Measurements from ENCODE around the gene EIF4A3.

The EIF4A3 gene

GRCh38 chr17:80169107-80169506 is 22.2 kb upstream of the EIF4A3 start:
- DNase-seq: no peak
- no peak overlapping the region for H3K27ac ChIP-seq (ENCODE audit: low read length)

GRCh38 chr17:80168371-80168770 is 21.4 kb upstream of the EIF4A3 start:
- Histone ChIP-seq H3K4me1 (ENCODE audit: insufficient read depth, low read length) (no peaks in the 10 kb centered on the region), H3K4me2 (ENCODE audit: insufficient read depth, low read length) (no peak overlapping the region), H3K79me2 (ENCODE audit: insufficient read depth, low read length) (no peaks in the 10 kb centered on the region), H3K27me3 (ENCODE audit: insufficient read depth, low read length, poor library complexity) (no peaks in the 10 kb centered on the region), H4K20me1 (ENCODE audit: insufficient read depth, low read length) (no peaks in the 10 kb centered on the region), H3K27ac (ENCODE audit: low read length) (no peak overlapping the region), H3K9ac (ENCODE audit: low read depth, low read length) (no peak overlapping the region), H3K36me3 (ENCODE audit: insufficient read depth, low read length) (no peaks in the 10 kb centered on the region), H3K9me3 (ENCODE audit: insufficient read depth, low read length, severe bottlenecking) (no peaks in the 10 kb centered on the region), H3K4me3 (ENCODE audit: low read depth in 1 of 2, low read length in 2 of 2) (no peak overlapping the region), H2AFZ (ENCODE audit: low read depth, low read length) (no peak overlapping the region)
- ATAC-seq (ENCODE audit: insufficient read depth, low read depth) (no peak), DNase-seq (no peak)
- TF ChIP-seq EZH2 (IDR thresholded peaks at IDR 0.05; ENCODE audit: borderline replicate concordance, low read depth, low read length, severe bottlenecking) (no peak), CTCF (IDR thresholded peaks at IDR 0.05; ENCODE audit: borderline replicate concordance, extremely low read depth, low read length, poor library complexity, severe bottlenecking) (no peak)

More at GRCh38 chr17:80169107-80169506, 22.2 kb upstream of the EIF4A3 start:
- H3K9ac ChIP-seq (ENCODE audit: low read depth, low read length): no peak overlapping the region
- ATAC-seq (ENCODE audit: insufficient read depth, low read depth): no peak
- H3K4me2 ChIP-seq (ENCODE audit: insufficient read depth, low read length): no peak overlapping the region
- no peak for TF ChIP-seq CTCF (IDR thresholded peaks at IDR 0.05; ENCODE audit: borderline replicate concordance, extremely low read depth, low read length, poor library complexity, severe bottlenecking)
- no peaks in the 10 kb centered on the region for H3K36me3 ChIP-seq (ENCODE audit: insufficient read depth, low read length)
- no peaks in the 10 kb centered on the region for H3K79me2 ChIP-seq (ENCODE audit: insufficient read depth, low read length)
- H3K4me3 ChIP-seq (ENCODE audit: low read depth in 1 of 2, low read length in 2 of 2): no peak overlapping the region
- H3K4me1 ChIP-seq (ENCODE audit: insufficient read depth, low read length): no peaks in the 10 kb centered on the region
- no peaks in the 10 kb centered on the region for H4K20me1 ChIP-seq (ENCODE audit: insufficient read depth, low read length)
- H3K27me3 ChIP-seq (ENCODE audit: insufficient read depth, low read length, poor library complexity): no peaks in the 10 kb centered on the region
- H2AFZ ChIP-seq (ENCODE audit: low read depth, low read length): no peak overlapping the region
- H3K9me3 ChIP-seq (ENCODE audit: insufficient read depth, low read length, severe bottlenecking): no peaks in the 10 kb centered on the region

GRCh38 chr17:80166446-80166845 is 19.5 kb upstream of the EIF4A3 start:
- no peak overlapping the region for H3K9ac ChIP-seq (ENCODE audit: low read depth, low read length)
- H3K4me3 ChIP-seq (ENCODE audit: low read depth in 1 of 2, low read length in 2 of 2): no peak overlapping the region
- H3K79me2 ChIP-seq (ENCODE audit: insufficient read depth, low read length): no peaks in the 10 kb centered on the region
- no peak for DNase-seq
- H2AFZ ChIP-seq (ENCODE audit: low read depth, low read length): no peak overlapping the region
- no peaks in the 10 kb centered on the region for H3K9me3 ChIP-seq (ENCODE audit: insufficient read depth, low read length, severe bottlenecking)
- no peaks in the 10 kb centered on the region for H4K20me1 ChIP-seq (ENCODE audit: insufficient read depth, low read length)
- TF ChIP-seq CTCF (IDR thresholded peaks at IDR 0.05; ENCODE audit: borderline replicate concordance, extremely low read depth, low read length, poor library complexity, severe bottlenecking) (no peak), EZH2 (IDR thresholded peaks at IDR 0.05; ENCODE audit: borderline replicate concordance, low read depth, low read length, severe bottlenecking) (no peak)
- ATAC-seq (ENCODE audit: insufficient read depth, low read depth): no peak
- no peaks in the 10 kb centered on the region for H3K27me3 ChIP-seq (ENCODE audit: insufficient read depth, low read length, poor library complexity)
- H3K36me3 ChIP-seq (ENCODE audit: insufficient read depth, low read length): no peaks in the 10 kb centered on the region
- H3K4me2 ChIP-seq (ENCODE audit: insufficient read depth, low read length): no peak overlapping the region
- H3K27ac ChIP-seq (ENCODE audit: low read length): no peak overlapping the region
- no peaks in the 10 kb centered on the region for H3K4me1 ChIP-seq (ENCODE audit: insufficient read depth, low read length)

- ATAC-seq (ENCODE audit: insufficient read depth, low read depth) (no peak), DNase-seq (no peak)
- Histone ChIP-seq H3K79me2 (ENCODE audit: insufficient read depth, low read length) (no peaks in the 10 kb centered on the region), H3K27ac (ENCODE audit: low read length) (no peak overlapping the region), H3K9ac (ENCODE audit: low read depth, low read length) (no peak overlapping the region), H3K4me3 (ENCODE audit: low read depth in 1 of 2, low read length in 2 of 2) (no peak overlapping the region), H3K27me3 (ENCODE audit: insufficient read depth, low read length, poor library complexity) (peaks cover 4% of the 10 kb centered on the region), H2AFZ (ENCODE audit: low read depth, low read length) (no peak overlapping the region), H3K36me3 (ENCODE audit: insufficient read depth, low read length) (no peaks in the 10 kb centered on the region), H4K20me1 (ENCODE audit: insufficient read depth, low read length) (no peaks in the 10 kb centered on the region), H3K4me1 (ENCODE audit: insufficient read depth, low read length) (no peaks in the 10 kb centered on the region), H3K9me3 (ENCODE audit: insufficient read depth, low read length, severe bottlenecking) (no peaks in the 10 kb centered on the region), H3K4me2 (ENCODE audit: insufficient read depth, low read length) (no peak overlapping the region)
- TF ChIP-seq CTCF (IDR thresholded peaks at IDR 0.05; ENCODE audit: borderline replicate concordance, extremely low read depth, low read length, poor library complexity, severe bottlenecking) (no peak), EZH2 (IDR thresholded peaks at IDR 0.05; ENCODE audit: borderline replicate concordance, low read depth, low read length, severe bottlenecking) (no peak)
Observed at GRCh38 chr17:80164185-80164584, 17.3 kb upstream of the EIF4A3 start.

Data from DND-41 (cell line).